GM19023 (cell line): ENCODE measurements around the gene ZNF600.
"Not testable (repeated sequence)": the region's sequence is repeated elsewhere in the genome, so short reads cannot be mapped to it uniquely, and the experiment has no call there.

Source experiments
- ATAC-seq: cut with Tn5 transposase; IDR thresholded peaks from one replicate; pipeline ENCODE4 v1.9.1; 2021; ENCODE audit warnings: mild to moderate bottlenecking, moderate library complexity; ENCODE audit not compliant: unreplicated experiment

Gene ZNF600

GRCh38 chr19:52786464-52787354 is at the start of gene ZNF600:
ZNF600 (minus strand) TSS chr19:52786791; CDS start chr19:52778888, 7,903 bp downstream.
- peak; percentile 93 for ATAC-seq

DNA sequence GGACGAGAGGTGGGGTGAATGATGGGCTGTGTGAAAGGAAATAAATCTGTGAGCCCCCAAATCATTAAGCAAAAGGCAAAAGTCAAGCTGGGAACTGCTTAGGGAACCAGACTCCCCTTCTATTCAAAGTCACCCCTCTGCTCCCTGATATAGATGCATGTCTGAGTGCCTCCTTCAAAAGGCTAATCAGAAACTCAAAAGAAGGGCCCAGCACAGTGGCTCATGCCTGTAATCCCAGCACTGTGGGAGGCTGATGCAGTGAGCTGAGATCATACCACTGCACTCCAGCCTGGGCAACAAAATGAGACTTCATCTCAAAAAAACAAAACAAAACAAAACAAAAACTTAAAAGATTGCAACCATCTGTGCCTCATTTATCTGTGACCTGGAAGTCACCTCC is 47.7 kb upstream of the ZNF600 start:
- not testable (repeated sequence) for ATAC-seq

- ATAC-seq = not testable (repeated sequence)
Measured at GRCh38 chr19:52833541-52833940, 47.0 kb upstream of the ZNF600 start.

DNA sequence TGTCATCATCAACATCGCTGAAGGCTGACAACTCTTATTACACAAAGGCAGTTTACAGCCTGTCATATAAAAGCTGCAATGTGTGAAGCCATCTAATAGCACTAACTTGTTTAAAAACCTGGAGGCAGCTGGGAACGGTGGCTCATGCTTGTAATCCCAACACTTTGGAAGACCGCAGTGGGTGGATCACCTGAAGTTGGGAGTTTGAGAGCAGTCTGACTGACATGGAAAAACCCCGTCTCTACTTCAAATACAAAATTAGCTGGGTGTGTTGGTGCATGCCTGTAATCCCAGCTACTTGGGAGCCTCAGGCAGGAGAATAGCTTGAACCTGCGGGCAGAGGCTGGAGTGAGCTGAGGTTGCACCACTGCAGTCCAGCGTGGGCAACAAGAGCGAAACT is 43.3 kb upstream of the ZNF600 start:
- not testable (repeated sequence) for ATAC-seq

GRCh38 chr19:52825765-52826164 is 39.2 kb upstream of the ZNF600 start:
- ATAC-seq = no peak

- ATAC-seq = no peak
Measured at GRCh38 chr19:52823676-52824075, 37.1 kb upstream of the ZNF600 start.

GRCh38 chr19:52821204-52821960 is 34.8 kb upstream of the ZNF600 start, which contains the start of gene ZNF28:
ZNF28 (minus strand) TSS chr19:52821633; CDS start chr19:52817958, 3,675 bp downstream.
- peak; percentile 96 for ATAC-seq

DNA sequence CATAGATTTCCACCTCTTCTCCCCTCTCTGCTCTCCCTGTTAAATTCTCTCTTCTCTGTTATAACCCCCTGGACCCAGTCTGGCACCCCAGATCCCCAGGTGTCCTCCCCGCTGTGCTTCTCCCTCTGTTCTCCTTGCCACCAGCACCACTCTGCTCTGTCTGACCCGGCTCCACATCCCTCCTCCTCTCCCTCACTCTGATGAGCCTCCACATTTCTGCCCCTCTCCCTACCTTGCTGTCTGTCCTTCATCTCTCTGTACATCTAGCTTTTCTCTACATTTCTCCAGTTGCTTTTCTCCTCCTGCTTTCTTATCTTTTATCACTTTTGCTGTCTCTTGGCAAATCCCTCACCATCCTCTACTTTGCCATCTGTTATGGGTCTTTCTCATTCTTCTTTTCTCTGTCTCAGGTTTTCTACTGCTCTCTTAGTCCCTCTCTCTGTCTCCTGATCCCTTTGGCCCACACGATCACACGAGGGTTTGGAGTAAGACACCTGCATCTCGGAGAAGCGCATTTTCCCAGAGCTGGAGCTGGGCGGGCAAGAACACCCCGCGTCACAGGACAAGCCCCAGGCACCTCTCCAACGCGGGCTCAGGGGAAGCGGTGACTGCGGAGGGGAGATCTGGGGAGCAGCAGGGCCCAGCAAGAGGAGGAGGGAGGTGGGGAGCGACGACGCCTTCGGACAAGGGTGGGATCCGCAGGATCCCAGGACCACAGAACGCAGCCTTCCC is 34.0 kb upstream of the ZNF600 start:
- ATAC-seq = peak; percentile 39

- ATAC-seq = no peak
Measured at GRCh38 chr19:52809801-52810200, 23.2 kb upstream of the ZNF600 start.

DNA sequence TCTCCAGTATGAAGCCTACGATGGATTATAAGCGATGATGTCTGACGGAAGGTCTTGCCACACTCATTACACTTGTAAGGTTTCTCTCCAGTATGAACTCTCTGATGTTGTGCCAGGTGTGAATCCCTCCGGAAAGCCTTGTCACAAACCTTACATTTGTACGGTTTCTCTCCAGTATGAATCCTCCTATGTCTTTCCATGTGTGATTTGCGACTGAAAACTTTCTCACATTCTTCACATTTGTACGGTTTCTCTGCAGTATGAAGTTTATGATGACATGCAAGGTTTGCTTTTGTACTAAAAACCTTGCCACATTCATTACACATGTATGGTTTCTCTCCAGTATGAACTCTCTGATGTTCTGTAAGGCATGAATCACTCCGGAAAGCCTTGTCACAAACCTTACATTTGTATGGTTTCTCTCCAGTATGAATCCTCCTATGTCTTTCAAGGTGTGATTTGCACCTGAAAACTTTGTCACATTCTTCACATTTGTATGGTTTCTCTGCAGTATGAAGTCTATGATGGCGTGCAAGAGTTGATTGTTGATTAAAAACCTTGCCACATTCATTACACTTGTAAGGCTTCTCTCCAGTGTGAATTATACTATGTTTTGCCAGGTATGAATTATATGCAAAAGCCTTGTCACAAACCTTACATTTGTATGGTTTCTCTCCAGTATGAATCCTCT is 13.5 kb upstream of the ZNF600 start:
- not testable (repeated sequence) for ATAC-seq

DNA sequence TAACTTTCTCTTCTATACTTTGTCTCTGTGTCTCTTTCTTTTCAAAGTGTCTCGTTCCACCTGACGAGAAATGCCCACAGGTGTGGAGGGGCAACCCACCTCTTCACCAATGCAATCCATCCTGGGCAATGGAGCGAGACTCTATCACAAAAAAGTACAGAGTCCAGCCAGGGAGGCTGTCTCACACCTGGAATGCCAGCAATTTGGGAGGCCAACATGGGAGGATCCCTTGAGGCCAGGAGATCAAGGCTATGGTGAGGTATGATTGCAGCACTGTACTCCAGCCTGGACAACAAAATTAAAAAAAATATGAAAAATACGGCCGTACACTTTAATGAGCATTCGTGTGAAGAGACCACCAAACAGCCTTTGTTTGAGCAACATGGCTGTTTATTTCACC is 2.8 kb upstream of the ZNF600 start:
- ATAC-seq = no peak

GRCh38 chr19:52786078-52786463 is 520 bp downstream of the ZNF600 start:
- ATAC-seq = peak; percentile 40

GRCh38 chr19:52785506-52785905 is 1.1 kb downstream of the ZNF600 start:
- no peak for ATAC-seq

GRCh38 chr19:52782864-52783263 is 3.7 kb downstream of the ZNF600 start:
- ATAC-seq = not testable (repeated sequence)

DNA sequence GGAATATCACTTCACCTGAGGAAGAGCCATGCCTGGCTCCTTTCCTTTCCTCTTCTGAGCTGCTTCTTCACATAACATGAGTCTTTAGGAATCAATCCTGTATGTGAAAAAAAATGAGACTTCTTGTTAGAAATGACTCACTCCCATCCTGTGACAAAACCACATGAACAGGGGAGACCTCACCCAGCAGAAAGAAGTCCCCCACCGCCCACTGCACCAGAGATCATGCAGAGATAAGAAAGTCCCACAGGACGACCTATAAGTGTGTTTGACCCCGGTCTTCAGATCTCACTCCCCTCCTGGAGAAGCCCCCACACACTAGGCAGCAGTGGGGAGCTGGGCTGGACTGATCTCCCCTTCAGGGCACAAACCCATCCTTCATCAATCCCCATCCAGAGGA is 7.8 kb downstream of the ZNF600 start:
- ATAC-seq = no peak

GRCh38 chr19:52756447-52756846 is 30.1 kb downstream of the ZNF600 start:
- ATAC-seq = not testable (repeated sequence)

GRCh38 chr19:52749780-52750179 is 36.8 kb downstream of the ZNF600 start:
- no peak for ATAC-seq

DNA sequence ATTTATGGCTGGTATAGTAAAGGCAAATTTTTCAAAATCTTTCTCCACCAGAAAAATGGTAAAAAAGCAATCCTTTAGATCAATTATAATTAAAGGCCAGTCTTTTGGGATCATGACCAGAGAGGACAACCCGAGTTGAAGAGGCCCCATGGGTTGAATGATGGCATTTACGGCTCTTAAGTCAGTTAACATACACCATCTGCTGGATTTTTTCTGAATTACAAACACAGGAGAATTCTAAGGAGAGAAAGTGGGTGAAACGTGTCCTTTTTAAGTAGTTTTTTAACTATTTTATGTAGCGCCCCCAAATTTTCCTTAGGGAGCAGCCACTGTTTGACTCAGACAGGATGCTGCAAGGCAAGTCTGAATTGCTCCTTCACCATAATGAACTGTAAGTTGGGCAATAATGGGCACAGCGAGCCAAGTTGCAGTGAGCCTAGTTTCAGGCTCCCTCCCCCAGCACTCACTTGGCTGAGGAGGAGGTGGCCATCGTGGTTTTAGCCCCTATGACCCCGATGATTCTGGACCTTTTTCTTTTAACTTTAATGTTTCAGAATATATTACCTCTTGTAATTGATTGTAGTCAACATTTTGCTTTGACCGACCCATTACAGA is 38.1 kb downstream of the ZNF600 start:
- ATAC-seq = no peak

- ATAC-seq = not testable (repeated sequence)
Measured at GRCh38 chr19:52745919-52746318, 40.7 kb downstream of the ZNF600 start.

DNA sequence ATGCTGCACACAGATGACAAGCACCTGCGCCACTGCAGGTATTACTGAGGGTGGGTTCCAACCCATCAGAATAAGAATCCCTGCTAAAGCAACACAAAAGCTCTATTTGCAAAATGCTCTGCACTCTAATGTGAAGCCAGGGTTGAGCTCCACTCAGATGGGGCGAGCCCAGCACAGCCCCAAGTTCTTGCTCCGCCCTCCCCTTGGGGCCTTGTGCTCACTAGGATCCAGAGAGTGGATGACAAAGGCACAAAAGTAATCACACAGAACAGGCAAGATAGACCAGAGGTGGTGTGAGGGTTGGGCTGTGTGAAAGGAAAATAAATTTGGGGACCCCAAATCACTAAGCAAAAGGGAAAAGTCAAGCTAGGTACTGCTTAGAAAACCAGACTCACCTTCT is 43.5 kb downstream of the ZNF600 start:
- ATAC-seq = no peak
